HG03060 (cell line): ENCODE results near the gene SMARCAL1.
"Not testable (repeated sequence)": the region's sequence is repeated elsewhere in the genome, so short reads cannot be mapped to it uniquely, and the experiment has no call there.

Experiments used
- ATAC-seq: cut with Tn5 transposase; IDR thresholded peaks from one replicate; pipeline ENCODE4 v1.9.1; 2021; ENCODE audit warnings: low read depth, moderate number of reproducible peaks; ENCODE audit not compliant: unreplicated experiment

Gene SMARCAL1

DNA sequence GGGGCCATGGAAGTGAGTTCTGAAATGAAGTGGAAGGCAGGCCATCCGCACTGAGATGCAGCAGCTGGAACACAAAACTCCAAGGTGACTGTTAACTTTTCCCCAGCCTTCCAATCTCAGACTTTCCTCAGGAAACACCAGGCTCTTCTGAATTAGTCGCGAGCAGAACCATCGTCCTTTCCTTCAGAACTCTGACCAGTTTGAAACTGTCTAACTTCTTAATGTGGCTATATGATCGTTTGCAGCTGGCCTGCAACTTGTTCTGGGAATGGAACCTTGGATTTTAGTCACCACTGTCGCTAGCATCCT is 85.7 kb downstream of the SMARCAL1 start:
- ATAC-seq, result no peak

DNA sequence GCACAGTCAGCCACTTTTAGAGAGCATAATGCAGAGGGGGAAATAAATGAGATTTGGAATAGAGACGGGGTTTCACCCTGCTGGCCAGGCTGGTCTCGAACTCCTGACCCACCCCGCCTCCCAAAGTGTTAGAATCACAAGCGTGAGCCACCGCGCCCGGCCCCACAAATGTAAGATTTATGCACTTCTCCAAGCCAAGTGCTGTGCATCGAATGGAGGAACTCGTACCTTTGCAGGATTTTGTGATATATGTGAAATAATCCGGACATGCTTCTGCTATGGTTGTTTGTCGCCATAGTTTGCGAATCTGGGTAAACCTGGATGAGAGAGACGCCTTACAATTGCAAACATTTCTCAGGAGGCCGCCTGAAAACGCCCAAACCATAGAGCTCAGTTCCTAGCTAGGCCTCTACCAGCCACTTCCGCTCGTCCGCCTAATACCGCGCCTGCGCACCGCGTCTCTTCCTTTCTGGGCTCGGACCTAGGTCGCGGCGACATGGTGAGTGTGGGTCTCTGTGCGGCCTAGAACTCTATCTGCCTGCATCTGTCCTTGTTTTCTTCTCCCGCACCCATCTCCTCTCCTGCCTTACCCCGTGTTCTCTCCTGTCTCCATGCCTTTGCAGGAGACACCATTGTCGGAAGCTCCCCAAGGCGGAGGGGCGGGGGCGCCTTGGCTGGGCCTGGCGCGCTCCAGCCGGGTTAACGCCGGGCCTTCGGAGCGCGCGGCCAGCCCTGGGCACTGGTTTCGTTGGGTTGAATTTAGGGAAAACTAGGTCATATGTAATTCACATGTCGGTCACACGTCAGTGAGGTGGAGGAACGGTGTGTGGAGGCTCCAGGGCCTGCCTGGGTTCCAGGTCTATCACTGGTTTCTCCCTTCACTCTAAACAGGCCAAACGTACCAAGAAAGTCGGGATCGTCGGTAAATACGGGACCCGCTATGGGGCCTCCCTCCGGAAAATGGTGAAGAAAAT is 86.4 kb downstream of the SMARCAL1 start, which contains the start of gene RPL37A:
Gene RPL37A (plus strand): TSS at position 466 of the 974 bp plus-strand sequence. CDS start 31 bp downstream, at position 497.
- ATAC-seq, result peak; percentile 88

DNA sequence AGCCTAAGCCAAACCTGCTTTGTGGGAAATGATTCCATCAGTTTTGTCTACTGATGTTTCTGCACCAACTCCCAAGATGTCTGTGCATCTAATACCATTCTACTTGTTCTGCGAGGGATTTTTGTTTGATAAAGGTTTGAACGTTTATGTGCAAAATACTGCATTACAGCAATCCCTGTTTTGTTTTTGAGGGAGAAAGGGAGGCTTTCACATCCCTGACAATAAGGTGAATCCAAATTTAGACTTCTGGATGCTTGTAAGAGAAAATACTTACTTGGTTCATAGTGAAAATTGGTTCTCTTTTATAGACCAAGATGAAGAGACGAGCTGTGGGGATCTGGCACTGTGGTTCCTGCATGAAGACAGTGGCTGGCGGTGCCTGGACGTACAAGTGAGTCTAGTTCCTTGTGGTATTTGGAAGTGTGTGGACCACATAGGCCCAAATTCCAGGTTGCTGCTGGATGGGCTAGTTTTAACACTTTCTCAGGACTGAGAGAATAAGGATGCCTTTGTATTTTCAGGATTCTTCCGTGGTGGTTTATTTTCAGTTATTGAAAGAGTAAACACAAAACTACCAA is 87.4 kb downstream of the SMARCAL1 start:
- ATAC-seq, result no peak

DNA sequence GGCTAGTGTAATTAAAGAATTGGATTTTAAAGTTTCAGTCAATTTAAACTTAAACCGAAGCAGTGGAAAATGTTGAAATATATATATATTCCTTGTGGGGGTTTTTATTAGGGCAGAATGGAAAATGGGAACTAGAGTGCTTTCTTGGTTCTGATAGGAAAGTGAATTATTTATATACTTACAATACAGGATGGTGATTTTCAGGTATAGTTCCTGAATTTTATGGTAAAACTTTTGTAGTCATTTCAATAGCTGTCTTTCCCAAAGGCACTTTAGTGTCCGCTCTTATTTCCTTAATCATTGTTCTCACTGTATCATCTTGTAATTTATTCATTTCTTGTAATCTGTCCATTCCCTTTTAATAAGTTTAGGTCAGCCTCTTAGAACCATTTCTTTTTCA is 88.3 kb downstream of the SMARCAL1 start:
- ATAC-seq, result no peak

DNA sequence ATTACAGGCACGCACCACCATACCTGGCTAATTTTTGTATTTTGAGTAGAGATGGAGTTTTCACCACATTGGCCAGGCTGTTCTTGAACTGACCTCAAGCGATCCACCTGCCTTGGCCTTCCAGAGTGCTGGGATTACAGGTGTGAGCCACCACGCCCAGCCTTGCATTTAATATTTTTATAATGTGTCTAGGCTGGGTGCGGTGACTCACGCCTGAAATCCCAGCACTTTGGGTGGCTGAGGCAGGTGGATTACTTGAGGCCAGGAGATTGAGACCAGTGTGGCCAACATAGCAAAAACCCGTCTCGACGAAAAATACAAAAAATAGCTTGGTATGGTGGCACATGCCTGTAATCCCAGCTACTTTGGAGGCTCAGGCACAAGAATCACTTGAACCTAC is 89.6 kb downstream of the SMARCAL1 start:
- no peak for ATAC-seq

DNA sequence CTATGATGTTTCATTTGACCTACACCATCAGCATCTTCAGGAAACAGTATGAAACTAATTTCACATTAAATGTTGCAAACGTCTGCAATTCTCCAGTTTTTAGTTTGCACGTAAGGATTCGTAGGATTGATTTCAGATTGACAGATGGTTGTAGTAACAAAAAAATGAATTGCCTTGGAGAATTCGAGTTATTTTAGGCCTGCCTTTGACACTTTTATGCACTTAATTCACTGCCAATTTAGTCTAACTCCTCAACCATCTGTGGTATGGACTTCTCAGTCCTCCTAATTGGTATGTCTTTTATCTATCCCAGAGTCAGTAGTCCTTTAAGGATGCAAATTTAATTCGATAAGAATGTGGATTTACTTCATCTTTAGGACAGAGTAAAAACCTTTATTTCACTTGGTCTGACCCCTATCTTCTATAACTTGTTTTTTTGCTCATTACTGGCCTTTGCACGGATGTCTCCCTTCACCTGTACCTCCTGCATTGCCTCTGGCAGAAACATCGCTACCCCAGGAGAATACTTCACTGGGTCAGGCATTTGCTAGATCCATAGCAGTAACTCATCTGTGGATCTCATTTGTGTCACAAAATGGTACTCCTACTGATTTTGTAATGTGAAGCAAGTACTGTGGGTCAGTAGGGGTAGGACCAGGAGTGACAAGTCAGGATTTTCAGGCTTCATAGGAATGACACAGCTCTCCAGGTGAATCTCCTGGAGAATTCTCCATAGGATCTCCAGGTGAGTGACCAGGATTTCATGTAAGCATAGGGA is 90.3 kb downstream of the SMARCAL1 start:
- no peak for ATAC-seq

DNA sequence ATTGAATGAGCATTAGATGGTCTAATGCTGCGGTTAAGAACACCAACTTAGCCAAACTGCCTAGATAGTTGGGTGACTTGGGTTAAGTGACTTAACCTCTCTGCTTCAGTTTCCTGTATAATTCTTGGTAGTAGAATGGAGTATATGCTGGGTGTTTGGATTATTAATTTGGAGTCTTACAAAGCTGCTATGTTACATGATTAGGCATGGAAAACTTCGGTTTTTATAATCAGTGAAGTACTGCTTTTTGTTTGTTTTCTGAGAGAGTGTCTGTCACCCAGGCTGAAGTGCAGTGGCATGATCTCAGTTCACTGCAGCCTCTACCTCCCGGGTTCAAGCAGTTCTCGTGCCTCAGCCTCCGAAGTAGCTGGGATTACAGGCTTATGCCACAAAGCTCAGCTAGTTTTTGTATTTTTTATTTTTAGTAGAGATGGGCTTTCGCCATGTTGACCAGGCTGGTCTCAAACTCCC is 90.9 kb downstream of the SMARCAL1 start:
- ATAC-seq, result no peak

DNA sequence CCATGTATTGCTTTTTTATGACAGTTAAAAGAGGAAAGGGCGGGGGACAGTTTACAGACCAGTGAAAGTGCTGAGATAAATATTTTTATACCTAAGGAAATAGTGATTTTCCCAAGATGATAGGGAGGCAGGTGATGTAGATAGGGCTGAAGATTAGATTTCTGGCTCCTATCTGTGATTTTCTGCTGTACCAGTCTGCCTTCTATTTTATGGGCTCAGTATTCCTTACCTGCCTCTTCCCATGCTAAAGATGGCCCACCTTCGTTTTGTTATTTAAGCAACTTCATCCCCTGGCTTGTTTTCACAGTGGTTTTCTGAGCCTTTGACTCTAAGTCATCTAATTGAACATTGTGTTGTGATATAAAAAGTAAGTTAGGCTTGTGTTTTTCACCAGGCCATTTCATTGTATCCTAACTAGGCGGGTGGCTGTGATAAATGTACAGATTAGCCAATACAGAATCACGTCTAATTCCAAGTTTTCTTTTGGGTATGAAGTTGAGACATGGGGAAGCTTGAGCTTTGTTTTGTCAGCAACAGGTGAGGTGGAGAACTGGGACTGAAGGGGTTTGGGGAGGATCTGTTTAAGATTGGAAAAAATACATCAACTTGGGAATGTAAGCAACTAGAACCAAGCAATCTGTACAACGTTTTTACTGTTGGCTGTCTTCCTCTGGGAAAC is 91.6 kb downstream of the SMARCAL1 start:
- no peak for ATAC-seq

DNA sequence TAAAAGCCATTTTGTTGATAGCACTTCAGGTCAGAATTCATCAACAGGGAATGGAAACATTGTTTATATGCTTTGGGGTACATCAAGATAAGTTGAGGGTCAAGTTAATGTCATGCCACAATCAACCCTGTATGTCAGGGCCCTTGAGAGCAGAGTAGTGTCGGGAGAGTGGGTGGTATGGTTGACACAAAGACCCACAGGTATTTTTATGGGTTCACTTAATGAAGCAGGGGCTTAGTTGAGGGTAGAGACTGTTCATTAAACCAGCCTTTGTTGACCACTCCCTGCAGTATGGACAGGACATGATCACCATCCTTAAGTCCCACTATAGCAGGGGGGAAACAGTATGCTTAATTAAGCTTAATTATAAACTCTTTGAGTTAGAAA is 92.1 kb downstream of the SMARCAL1 start:
- ATAC-seq, result no peak

DNA sequence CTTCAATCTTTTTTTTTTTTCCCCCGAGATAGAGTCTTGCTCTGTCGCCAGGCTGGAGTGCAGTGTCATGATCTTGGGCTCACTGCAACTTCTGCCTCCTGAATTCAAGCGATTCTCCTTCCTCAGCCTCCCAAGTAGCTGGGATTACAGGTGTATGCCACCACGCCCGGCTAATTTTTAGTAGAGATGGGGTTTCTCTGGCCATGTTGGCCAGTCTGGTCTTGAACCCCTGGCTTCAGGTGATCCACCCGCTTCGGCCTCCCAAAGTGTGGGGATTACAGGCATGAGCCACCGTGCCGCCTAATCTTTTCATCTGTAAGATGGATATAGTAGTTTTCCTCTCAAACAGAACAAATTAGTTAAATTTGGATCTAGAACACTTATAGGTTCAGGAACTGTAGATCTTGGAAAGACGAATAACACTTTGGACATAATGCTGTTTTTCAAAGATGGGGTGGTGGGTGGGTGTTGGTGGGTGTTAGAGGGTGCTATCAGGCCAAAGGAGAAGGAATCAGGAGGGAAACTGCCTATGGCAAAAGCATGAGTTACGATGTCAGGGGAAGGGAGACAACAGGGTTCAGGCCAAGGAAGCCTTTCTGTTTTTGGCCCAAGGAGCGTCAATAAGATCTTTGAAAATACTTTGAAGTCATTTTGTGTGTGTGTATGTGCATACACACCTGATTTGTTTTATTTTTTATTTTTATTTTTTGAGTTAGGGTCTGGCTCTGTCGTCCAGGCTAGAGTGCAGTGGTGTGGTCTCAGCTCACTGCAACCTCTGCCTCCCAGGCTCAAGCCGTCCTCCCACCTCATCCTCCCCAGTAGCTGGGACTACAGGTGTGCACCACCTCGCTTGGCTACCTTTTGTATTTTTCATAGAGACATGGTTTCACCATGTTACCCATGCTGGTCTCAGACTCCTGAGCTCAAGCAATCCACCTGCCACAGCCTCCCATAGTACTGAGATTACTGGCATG is 93.1 kb downstream of the SMARCAL1 start:
- no peak for ATAC-seq

DNA sequence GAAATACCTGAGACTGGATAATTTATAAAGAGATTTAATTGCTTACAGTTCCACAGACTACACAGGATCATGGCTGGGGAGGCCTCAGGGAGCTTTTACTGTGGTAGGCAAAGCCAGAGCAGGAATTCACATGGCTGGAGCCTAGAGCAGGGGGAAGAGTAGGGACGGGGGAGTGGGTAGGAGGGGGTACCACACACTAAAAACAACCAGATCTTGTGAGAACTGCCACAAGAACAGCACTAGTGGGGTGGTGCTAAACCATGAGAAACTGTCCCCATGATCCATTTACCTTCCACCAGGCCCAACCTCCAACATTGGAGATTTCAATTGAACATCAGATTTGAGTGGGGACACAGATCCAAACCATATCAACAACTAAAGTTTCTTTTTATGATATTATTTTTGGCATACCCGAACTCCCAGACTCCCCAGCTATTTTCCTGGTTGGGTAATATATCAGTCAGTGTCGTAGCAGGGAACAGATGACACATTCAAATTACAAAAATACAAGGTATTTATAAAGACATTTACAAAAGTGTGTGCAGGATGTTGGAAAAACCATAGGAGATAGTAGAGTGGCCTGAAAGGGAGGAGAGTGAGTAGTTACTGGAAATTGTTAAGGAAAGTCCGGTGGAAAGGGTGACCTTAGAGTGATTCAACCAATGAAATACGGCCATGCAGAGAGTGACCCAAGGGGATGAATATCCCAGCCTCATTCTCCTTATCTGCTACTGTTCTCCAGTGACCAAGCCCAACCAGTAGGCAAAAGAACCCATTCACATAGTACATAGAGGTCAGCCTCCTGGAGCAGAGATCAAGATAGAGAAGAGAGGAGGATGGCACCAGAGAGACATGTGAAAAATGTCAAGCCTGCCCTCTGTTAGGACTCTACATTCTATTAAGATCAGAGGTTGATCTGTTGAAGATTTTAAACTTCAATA is 95.2 kb downstream of the SMARCAL1 start:
- ATAC-seq, result no peak

DNA sequence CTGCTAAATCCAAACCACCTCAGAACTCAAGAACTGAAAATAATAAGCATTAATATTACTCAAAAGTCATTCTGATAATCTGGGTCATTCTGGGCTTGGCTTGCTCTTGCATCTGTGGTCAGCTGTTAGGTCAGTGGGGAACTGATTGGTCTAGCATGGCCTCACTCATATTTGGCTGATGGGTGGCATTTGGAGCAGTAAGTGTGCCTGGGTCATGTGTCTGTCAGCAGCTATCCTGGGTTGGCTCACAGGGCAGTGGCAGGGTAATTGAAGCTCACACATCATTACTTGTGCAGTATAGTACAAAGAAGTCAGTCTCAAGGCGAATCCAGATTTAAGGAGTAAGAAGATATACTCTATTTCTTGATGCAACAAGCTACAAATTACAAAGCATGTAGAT is 95.9 kb downstream of the SMARCAL1 start:
- ATAC-seq, result no peak

DNA sequence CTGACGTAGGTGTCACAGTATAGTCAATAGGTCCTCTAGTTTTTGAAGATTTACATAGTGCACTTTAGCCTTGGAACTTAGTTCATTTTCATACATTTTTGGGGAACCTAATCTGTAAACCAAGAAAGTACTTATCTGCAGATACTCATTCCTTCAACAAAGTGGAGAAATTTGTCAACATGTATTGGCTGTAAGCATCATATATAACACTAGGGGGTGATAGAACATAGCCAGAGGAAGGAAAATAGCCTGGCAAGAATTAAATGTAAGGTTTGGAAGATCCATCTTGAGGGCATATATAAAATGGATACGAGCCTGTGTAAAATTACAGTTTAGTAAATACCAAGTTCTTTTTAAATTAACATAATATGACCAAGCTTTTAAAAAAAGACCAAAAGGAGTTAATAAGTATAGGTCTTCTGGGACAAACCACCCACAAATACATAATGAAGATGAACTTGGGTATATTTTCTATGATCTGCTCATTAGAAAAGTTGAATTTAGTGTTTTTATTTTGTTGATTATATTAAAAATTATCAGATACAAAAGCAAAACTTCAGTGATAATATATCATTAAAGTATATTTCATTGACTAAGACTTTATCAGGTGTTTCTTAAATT is 104.6 kb downstream of the SMARCAL1 start:
- ATAC-seq, result no peak

DNA sequence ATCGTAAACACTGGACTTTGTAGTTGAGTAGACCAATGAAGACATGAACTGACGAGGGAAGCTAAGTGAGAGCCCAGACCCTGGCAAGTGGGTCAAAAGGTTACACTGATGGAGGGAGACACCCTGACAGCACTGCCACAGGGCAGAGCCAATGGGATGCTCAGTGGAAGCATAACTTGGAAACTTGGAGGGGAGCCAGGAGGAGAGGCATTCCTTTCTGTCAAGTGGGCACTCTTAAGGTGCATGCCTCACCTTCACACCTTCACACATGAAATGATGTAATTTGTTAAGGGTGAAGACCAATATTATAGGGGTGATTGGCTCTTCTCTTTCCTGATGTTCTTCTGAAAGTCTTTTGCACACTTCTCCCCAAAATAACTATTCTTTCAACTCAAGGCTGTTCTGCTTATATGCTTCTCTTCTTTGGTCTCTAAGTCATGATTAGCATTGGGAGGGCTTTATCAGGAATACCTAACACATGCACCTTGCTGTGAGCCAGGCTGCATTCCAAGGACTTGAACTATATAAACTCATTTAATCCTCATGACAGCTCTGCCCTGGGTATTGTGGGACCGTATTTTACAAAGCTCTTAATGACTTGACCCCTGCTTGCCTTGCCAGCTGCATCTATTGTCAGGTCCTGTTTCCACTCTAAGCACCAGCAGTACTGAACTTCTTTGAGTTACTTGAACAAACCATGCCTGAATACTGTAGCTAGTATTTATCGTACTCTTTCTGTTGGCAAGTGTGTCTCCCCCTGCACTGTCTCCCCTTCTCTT is 105.4 kb downstream of the SMARCAL1 start:
- ATAC-seq, result no peak

DNA sequence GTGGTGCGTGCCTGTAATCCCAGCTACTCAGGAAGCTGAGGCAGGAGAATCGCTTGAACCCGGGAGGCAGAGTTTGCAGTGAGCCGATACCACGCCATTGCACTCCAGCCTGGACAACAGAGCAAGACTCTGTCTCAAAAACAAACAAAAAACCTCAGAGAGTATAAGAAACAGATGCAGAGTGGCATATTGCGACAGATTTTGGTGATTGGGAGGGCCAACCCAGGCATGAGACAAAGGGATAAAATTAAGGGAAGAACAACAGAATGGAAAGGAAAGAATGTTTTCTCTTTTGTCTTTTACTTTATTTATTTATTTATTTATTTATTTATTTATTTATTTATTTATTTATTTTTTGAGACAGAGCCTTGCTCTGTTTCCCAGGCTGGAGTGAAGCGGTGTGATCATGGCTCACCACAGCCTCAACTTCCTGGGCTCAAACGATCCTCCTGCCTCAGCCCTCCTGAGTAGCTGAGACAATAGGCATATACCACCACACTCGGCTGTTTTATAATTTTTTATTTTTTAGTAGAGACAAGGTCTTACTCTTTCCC is 106.4 kb downstream of the SMARCAL1 start:
- not testable (repeated sequence) for ATAC-seq

DNA sequence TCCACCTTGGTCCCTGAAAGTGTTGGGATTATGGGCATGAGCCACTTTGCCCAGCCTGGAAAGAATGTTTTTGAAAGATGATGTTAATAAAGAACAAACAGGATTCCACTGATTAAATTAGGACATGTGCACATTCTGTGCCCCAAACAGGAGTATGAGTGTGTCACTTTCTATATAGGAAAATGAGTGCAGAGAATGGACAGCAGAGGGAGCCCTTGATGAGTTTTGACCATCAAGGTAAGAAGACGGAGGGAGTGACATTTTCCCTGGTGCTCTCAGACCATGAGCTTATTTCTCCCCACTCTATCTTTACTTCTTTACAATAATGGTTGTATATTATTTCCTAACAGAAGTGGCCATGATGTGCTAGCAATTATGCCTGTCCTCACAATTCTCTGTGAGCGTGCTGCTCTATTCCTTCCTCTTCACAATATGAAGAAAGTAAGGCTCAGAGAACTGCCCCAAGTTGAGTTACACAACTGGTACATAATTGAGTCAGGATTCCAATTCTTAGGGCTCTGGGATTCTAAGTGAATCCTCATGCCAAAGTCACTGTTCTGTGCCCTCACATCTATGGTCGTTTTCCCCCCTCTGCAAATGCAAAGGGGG is 107.0 kb downstream of the SMARCAL1 start:
- ATAC-seq, result peak; percentile 54
